Measurements from ENCODE around the gene PTPRT.

DNA sequence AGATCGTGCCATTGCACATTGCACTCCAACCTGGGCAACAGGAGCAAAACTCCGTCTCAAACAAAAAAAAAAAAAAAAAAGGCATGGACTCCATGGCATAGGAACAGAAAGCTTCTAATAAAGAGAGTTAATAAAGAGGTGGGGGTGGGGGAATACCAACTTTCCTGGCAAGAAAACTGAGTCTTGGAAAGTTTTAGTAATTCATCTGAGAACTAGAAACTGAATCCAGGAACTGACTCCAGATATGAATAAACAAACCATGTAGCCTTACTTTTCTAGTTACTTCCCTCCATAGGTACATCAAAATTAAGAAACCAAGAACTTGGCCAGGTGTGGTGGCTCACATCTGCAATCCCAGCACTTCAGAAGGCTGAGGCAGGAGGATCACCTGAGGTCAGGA, 38.5 kb downstream of the PTPRT start:
- TF ChIP-seq, protein P1, sequence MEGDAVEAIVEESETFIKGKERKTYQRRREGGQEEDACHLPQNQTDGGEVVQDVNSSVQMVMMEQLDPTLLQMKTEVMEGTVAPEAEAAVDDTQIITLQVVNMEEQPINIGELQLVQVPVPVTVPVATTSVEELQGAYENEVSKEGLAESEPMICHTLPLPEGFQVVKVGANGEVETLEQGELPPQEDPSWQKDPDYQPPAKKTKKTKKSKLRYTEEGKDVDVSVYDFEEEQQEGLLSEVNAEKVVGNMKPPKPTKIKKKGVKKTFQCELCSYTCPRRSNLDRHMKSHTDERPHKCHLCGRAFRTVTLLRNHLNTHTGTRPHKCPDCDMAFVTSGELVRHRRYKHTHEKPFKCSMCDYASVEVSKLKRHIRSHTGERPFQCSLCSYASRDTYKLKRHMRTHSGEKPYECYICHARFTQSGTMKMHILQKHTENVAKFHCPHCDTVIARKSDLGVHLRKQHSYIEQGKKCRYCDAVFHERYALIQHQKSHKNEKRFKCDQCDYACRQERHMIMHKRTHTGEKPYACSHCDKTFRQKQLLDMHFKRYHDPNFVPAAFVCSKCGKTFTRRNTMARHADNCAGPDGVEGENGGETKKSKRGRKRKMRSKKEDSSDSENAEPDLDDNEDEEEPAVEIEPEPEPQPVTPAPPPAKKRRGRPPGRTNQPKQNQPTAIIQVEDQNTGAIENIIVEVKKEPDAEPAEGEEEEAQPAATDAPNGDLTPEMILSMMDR (IDR thresholded peaks at IDR 0.05) = no peak
- no peak for TF ChIP-seq POLR2A (IDR thresholded peaks at IDR 0.05)
